ENCODE results near the gene SNRPD2. TPM values are rescaled to one million over a fixed set of nuclear protein-coding genes. Genes with fewer than 3 reads are reported as not detected.

Gene SNRPD2
- total and polyA plus RNA-seq, 2 of the 8 experiments (the other 6 are each of a cell fraction or from before 2014, with no cell fraction given), result 645 to 759 TPM

GRCh38 chr19:45711851-45712698 lies 20.3 kb upstream of the SNRPD2 start:
- H2BK12ac ChIP-seq (ENCODE audit: low read depth, low read length), result no peak overlapping the region; the same call in 1 of the 2 replicates
- H3K4me1 ChIP-seq (replicated peaks in 1 of 4; ENCODE audit: control insufficient read depth in 3 of 4, insufficient read depth in 4 of 4, low read length in 3 of 4), result peaks cover 0 to 4% (median 3%) of the 10 kb centered on the region in 4 experiments; a peak in 5 of 7 replicates
- peaks cover 8% of the 10 kb centered on the region for H3K23me2 ChIP-seq (ENCODE audit: low read depth, low read length)
- H2BK5ac ChIP-seq (ENCODE audit: low read depth, low read length), result no peak overlapping the region
- POLR2A ChIA-PET (ENCODE audit: partially characterized antibody), result interaction anchor here (0.5 to 20.0 kb wide), 7 partner anchors 8 to 139 kb away, joined by 3 to 284 read pairs (median 4); partner anchors contain the start of genes QPCTL, SIX5 and SNRPD2
- no peak overlapping the region for H2BK15ac ChIP-seq (ENCODE audit: low read length)
- H4K20me1 ChIP-seq (replicated peaks in 1 of 2; ENCODE audit: control insufficient read depth in 1 of 2, insufficient read depth in 2 of 2, low read length in 2 of 2), result peaks cover 5% of the 10 kb centered on the region in 2 experiments
- no peak overlapping the region for H3K4me3 ChIP-seq (ENCODE audit: extremely low read depth in 1 of 4, insufficient read depth in 2 of 4, low read depth in 3 of 4, low read length in 4 of 4)
- no peak for DNase-seq (ENCODE audit: low read depth in 1 of 2, low spot score in 2 of 2)
- no peaks in the 10 kb centered on the region for H3K27me3 ChIP-seq (replicated peaks in 1 of 4; ENCODE audit: control insufficient read depth in 3 of 4, extremely low read depth in 1 of 4, insufficient read depth in 3 of 4, low read length in 3 of 4)
- no peak overlapping the region for H2BK20ac ChIP-seq (ENCODE audit: low read length)
- peaks cover 8 to 35% of the 10 kb centered on the region in 2 experiments for H3K79me2 ChIP-seq (ENCODE audit: control insufficient read depth in 1 of 2, insufficient read depth in 2 of 2, low read length in 2 of 2)
- WGBS, 2 experiments (ENCODE audit: extremely low coverage in 1 of 2, insufficient coverage in 1 of 2, insufficient read length in 1 of 2, insufficient replicate concordance in 2 of 2, low coverage in 1 of 2, low lambda C conversion rate in 2 of 2, missing lambda C conversion rate in 1 of 2), result 94% methylated on average over 59 of the region's 76 CpGs; no CpG with 5 or more reads in 1 of the 2 experiments
- no peak overlapping the region for H3K14ac ChIP-seq (ENCODE audit: insufficient read length)
- no peak overlapping the region for H3K23ac ChIP-seq (ENCODE audit: insufficient read length)
- H3K27ac ChIP-seq (ENCODE audit: low read depth, low read length), result no peak overlapping the region
- H2AK5ac ChIP-seq (ENCODE audit: low read depth, low read length), result no peak overlapping the region
- H3K4me2 ChIP-seq (ENCODE audit: insufficient read depth in 1 of 2, low read depth in 2 of 2, low read length in 2 of 2), result no peak overlapping the region
- no peak overlapping the region for H3K18ac ChIP-seq (ENCODE audit: extremely low read depth, low read length)
- H2AFZ ChIP-seq (ENCODE audit: low read length), result no peak overlapping the region
- H2BK120ac ChIP-seq (replicated peaks; ENCODE audit: low read depth, low read length), result no peak overlapping the region
- peaks cover 8% of the 10 kb centered on the region for H3K79me1 ChIP-seq (ENCODE audit: low read depth, low read length)
- peaks cover 0 to 19% (median 11%) of the 10 kb centered on the region in 4 experiments; a peak in 6 of 8 replicates for H3K36me3 ChIP-seq (ENCODE audit: control insufficient read depth in 2 of 4, insufficient read depth in 4 of 4, low read length in 3 of 4)
- CTCF ChIA-PET (ENCODE audit: partially characterized antibody), result interaction anchor here (1.4 to 4.2 kb wide), 2 partner anchors 8 to 11 kb away, joined by 6 to 14 read pairs; no protein-coding TSS in a partner anchor
- H3K4ac ChIP-seq (replicated peaks; ENCODE audit: insufficient read length, low read depth, low read length), result no peak overlapping the region
- TF ChIP-seq POLR2A (IDR thresholded peaks at IDR 0.05; ENCODE audit: control extremely low read depth in 1 of 2, low read depth in 2 of 2, low read length in 2 of 2) (peak in 1 of 2 experiments; percentile 20; a peak in 1 of 3 replicates), CTCF (IDR thresholded peaks at IDR 0.05; ENCODE audit: control extremely low read depth in 1 of 3, insufficient read depth in 1 of 3, low read depth in 1 of 3, low read length in 3 of 3) (no peak)
- H3K9me3 ChIP-seq (ENCODE audit: insufficient read depth in 2 of 2, low read depth in 1 of 2, low read length in 1 of 2), result no peaks in the 10 kb centered on the region
- no peak for FAIRE-seq
- peak overlapping the region; percentile 36 for H4K8ac ChIP-seq (ENCODE audit: extremely low read depth, insufficient read depth, low read length)
- no peak overlapping the region for H3K56ac ChIP-seq (replicated peaks; ENCODE audit: insufficient read length, low read depth, low read length)
- no peak overlapping the region for H4K91ac ChIP-seq (replicated peaks; ENCODE audit: insufficient read length, low read length)
- no peak overlapping the region for H3K9ac ChIP-seq (replicated peaks in 1 of 4; ENCODE audit: extremely low read depth in 1 of 4, low read depth in 3 of 4, low read length in 3 of 4)
- no peak overlapping the region for H4K5ac ChIP-seq (ENCODE audit: insufficient read length, low read depth, low read length)

All from H1 (cell line).